Measurements from ENCODE around the gene TBX3. TPM values are rescaled to one million over a fixed set of nuclear protein-coding genes. Genes with fewer than 3 reads are reported as not detected.

Gene TBX3
- polyA plus RNA-seq, 1 donor: 71.7 TPM

- Histone ChIP-seq H3K4me3 (ENCODE audit: low read length) (peak overlapping the region; percentile 65), H3K27ac (ENCODE audit: low read length) (peak overlapping the region; percentile 84), H3K9me3 (ENCODE audit: control insufficient read depth, low read depth, low read length) (peaks cover 3% of the 10 kb centered on the region), H3K27me3 (ENCODE audit: control insufficient read depth, insufficient read depth, low read length) (peaks cover 46% of the 10 kb centered on the region), H3K36me3 (ENCODE audit: control insufficient read depth, insufficient read depth, low read length) (peaks cover 5% of the 10 kb centered on the region), H3K4me1 (ENCODE audit: control insufficient read depth, insufficient read depth, low read length) (peaks cover 7% of the 10 kb centered on the region)
- WGBS (ENCODE audit: insufficient coverage, low lambda C conversion rate): no CpG with 5 or more reads among the region's 24 CpGs
- no peak for DNase-seq
These were observed 897 bp upstream of the TBX3 start for GRCh38 chr12:114684870-114685273.

DNA sequence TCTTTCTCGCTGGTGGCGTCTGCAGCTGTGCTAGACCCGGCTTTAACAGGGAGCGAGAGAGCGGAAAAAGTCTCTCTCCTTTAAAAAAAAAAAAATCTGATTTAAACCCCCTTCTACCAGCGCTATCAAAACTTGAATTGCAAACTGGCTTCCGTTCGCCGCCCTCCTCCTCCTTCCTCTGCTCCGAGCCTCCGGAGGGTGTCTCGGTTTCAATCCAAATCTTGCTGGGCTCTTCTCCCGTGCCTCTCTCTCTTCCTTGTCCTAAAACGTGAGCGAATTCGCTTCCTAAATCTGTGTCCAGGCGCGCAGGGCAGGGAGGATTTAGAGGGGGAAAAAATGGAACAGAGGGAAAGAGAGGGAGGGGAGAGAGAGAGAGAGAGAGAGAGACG lies 272 bp downstream of the TBX3 start:
- H3K27me3 ChIP-seq (ENCODE audit: control insufficient read depth, insufficient read depth, low read length): peaks cover 35% of the 10 kb centered on the region
- peaks cover 16% of the 10 kb centered on the region for H3K36me3 ChIP-seq (ENCODE audit: control insufficient read depth, insufficient read depth, low read length)
- no peak for DNase-seq
- WGBS (ENCODE audit: insufficient coverage, low lambda C conversion rate): 0% methylated on average over 6 of the region's 19 CpGs
- H3K4me3 ChIP-seq (ENCODE audit: low read length): peak overlapping the region; percentile 65
- H3K9me3 ChIP-seq (ENCODE audit: control insufficient read depth, low read depth, low read length): peaks cover 3% of the 10 kb centered on the region
- H3K4me1 ChIP-seq (ENCODE audit: control insufficient read depth, insufficient read depth, low read length): peaks cover 7% of the 10 kb centered on the region
- H3K27ac ChIP-seq (ENCODE audit: low read length): peak overlapping the region; percentile 84

GRCh38 chr12:114682785-114683708 lies 928 bp downstream of the TBX3 start:
- Histone ChIP-seq H3K4me3 (ENCODE audit: low read length) (peak overlapping the region; percentile 65), H3K4me1 (ENCODE audit: control insufficient read depth, insufficient read depth, low read length) (peaks cover 7% of the 10 kb centered on the region), H3K36me3 (ENCODE audit: control insufficient read depth, insufficient read depth, low read length) (peaks cover 23% of the 10 kb centered on the region), H3K27me3 (ENCODE audit: control insufficient read depth, insufficient read depth, low read length) (peaks cover 29% of the 10 kb centered on the region), H3K9me3 (ENCODE audit: control insufficient read depth, low read depth, low read length) (peaks cover 3% of the 10 kb centered on the region), H3K27ac (ENCODE audit: low read length) (peak overlapping the region; percentile 84)
- 0% methylated on average over 3 of the region's 56 CpGs for WGBS (ENCODE audit: insufficient coverage, low lambda C conversion rate)
- peak in 1 of 2 donors; percentile 66 for DNase-seq

DNA sequence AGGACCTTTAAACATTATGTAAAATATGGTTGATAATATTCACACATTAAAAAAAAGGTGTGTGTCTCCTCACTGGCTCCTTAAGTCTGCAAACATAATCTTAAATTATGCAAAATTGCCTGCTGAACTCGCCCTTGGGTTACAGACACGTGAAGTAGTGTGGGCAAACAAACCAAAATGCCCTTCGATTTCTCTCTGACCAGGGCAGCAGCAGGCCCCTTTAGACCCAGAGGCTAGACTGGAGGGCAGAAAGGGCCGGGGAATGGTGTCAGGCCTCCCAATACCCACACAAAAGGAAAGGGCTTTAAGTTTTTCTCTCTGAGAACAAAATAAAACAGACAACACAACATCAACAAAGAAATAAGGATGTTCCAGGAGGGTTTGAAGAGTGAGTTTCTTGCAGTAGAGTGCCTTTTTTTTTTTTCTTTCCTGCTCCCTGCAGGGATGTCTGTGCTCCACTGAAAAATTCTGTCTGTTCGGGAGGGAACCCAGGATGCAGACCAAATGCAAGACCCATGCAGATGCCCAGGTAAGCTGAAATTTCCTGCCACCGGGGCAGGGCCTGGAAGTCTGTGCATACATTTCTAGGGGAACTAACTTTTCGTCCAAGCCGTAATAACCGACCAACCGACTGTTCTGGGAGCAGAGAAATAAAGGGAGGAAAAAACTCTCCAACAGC lies 1.7 kb downstream of the TBX3 start:
- peak in 1 of 2 donors; percentile 41 for DNase-seq
- H3K27ac ChIP-seq (ENCODE audit: low read length): peak overlapping the region; percentile 84
- H3K27me3 ChIP-seq (ENCODE audit: control insufficient read depth, insufficient read depth, low read length): peaks cover 21% of the 10 kb centered on the region
- peak overlapping the region; percentile 65 for H3K4me3 ChIP-seq (ENCODE audit: low read length)
- peaks cover 3% of the 10 kb centered on the region for H3K9me3 ChIP-seq (ENCODE audit: control insufficient read depth, low read depth, low read length)
- WGBS (ENCODE audit: insufficient coverage, low lambda C conversion rate): 0% methylated on average over 1 of the region's 10 CpGs
- H3K4me1 ChIP-seq (ENCODE audit: control insufficient read depth, insufficient read depth, low read length): peaks cover 7% of the 10 kb centered on the region
- H3K36me3 ChIP-seq (ENCODE audit: control insufficient read depth, insufficient read depth, low read length): peaks cover 30% of the 10 kb centered on the region

- 50% methylated on average over 2 of the region's 17 CpGs for WGBS (ENCODE audit: insufficient coverage, low lambda C conversion rate)
- H3K36me3 ChIP-seq (ENCODE audit: control insufficient read depth, insufficient read depth, low read length): peaks cover 39% of the 10 kb centered on the region
- peaks cover 12% of the 10 kb centered on the region for H3K27me3 ChIP-seq (ENCODE audit: control insufficient read depth, insufficient read depth, low read length)
- H3K4me3 ChIP-seq (ENCODE audit: low read length): peak overlapping the region; percentile 65
- H3K9me3 ChIP-seq (ENCODE audit: control insufficient read depth, low read depth, low read length): no peaks in the 10 kb centered on the region
- DNase-seq: peak in 1 of 2 donors; percentile 62
- peak overlapping the region; percentile 84 for H3K27ac ChIP-seq (ENCODE audit: low read length)
- H3K4me1 ChIP-seq (ENCODE audit: control insufficient read depth, insufficient read depth, low read length): peaks cover 7% of the 10 kb centered on the region
These were observed 2.7 kb downstream of the TBX3 start for GRCh38 chr12:114681116-114681871.

DNA sequence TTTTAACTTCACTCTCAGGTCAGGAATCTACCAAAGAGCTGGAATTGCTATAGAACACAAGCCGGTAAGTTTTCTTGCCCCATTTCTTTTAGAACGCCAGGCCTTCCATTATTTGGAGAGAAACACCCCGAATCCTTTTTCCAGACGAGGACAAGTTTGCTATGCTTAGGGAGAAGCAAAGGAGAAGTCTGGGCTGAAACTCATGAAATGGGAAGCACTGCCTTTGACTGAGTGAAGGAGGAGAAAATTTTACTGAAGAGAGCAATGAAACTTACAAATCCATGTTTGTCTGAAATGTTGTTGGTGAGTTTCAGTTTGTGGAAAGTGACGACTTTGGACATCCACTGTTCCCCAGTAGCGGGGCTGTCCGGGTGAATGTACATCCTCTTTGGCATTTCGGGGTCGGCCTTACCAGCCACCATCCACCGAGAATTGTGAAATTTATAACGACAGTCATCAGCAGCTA lies 3.3 kb downstream of the TBX3 start:
- Histone ChIP-seq H3K27me3 (ENCODE audit: control insufficient read depth, insufficient read depth, low read length) (peaks cover 5% of the 10 kb centered on the region), H3K36me3 (ENCODE audit: control insufficient read depth, insufficient read depth, low read length) (peaks cover 46% of the 10 kb centered on the region), H3K27ac (ENCODE audit: low read length) (peak overlapping the region; percentile 37), H3K4me1 (ENCODE audit: control insufficient read depth, insufficient read depth, low read length) (peaks cover 10% of the 10 kb centered on the region), H3K4me3 (ENCODE audit: low read length) (peak overlapping the region; percentile 65), H3K9me3 (ENCODE audit: control insufficient read depth, low read depth, low read length) (no peaks in the 10 kb centered on the region)
- peak in 1 of 2 donors; percentile 26 for DNase-seq
- 20% methylated on average over 1 of the region's 11 CpGs for WGBS (ENCODE audit: insufficient coverage, low lambda C conversion rate)

DNA sequence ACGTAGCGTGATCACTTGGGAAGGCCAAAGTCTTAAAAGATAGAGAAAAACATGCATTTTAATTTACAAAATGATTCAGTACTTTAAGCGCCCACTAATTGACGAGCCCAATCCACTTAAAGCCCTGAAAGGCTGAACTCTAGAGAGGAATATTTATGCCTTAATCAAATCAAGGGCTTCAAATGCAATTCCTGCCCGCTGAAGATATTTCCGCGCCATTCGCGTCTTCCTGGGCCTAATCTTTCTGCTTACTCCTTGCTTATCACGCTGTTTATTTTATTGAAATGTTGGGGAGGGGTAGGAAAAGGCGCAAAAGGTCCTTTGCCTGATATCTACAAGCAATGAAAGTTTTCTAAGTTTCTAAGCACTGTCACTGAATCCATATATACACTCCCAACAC lies 4.0 kb downstream of the TBX3 start:
- Histone ChIP-seq H3K27ac (ENCODE audit: low read length) (no peak overlapping the region), H3K27me3 (ENCODE audit: control insufficient read depth, insufficient read depth, low read length) (no peaks in the 10 kb centered on the region), H3K9me3 (ENCODE audit: control insufficient read depth, low read depth, low read length) (no peaks in the 10 kb centered on the region), H3K36me3 (ENCODE audit: control insufficient read depth, insufficient read depth, low read length) (peaks cover 53% of the 10 kb centered on the region), H3K4me1 (ENCODE audit: control insufficient read depth, insufficient read depth, low read length) (peaks cover 5% of the 10 kb centered on the region), H3K4me3 (ENCODE audit: low read length) (peak overlapping the region; percentile 65)
- 73% methylated on average over 5 of the region's 11 CpGs for WGBS (ENCODE audit: insufficient coverage, low lambda C conversion rate)
- no peak for DNase-seq

GRCh38 chr12:114679452-114679875 lies 4.5 kb downstream of the TBX3 start:
- Histone ChIP-seq H3K9me3 (ENCODE audit: control insufficient read depth, low read depth, low read length) (no peaks in the 10 kb centered on the region), H3K27me3 (ENCODE audit: control insufficient read depth, insufficient read depth, low read length) (no peaks in the 10 kb centered on the region), H3K4me1 (ENCODE audit: control insufficient read depth, insufficient read depth, low read length) (peaks cover 3% of the 10 kb centered on the region), H3K4me3 (ENCODE audit: low read length) (peak overlapping the region; percentile 65), H3K36me3 (ENCODE audit: control insufficient read depth, insufficient read depth, low read length) (peaks cover 58% of the 10 kb centered on the region), H3K27ac (ENCODE audit: low read length) (no peak overlapping the region)
- 85% methylated on average over 3 of the region's 10 CpGs for WGBS (ENCODE audit: insufficient coverage, low lambda C conversion rate)
- DNase-seq: no peak

DNA sequence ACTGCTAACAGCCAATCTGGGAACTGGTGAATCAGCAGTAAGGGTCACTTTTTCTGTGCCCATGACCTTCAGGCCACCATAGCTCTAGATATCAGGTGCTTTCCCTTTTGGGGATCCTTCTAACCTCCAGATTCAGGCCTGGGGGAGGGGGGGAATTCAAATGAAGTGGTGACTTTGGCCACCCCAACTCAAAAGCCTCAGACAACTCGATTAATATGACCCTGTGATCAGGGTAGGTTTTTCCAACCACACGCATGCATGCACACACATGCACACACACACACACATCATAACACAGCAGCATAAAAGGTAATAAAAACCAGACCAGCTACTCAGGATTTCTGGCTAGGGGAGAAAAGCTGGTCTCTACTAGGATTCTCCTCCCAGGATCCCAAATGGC lies 5.3 kb downstream of the TBX3 start:
- no peak for DNase-seq
- no peaks in the 10 kb centered on the region for H3K27me3 ChIP-seq (ENCODE audit: control insufficient read depth, insufficient read depth, low read length)
- peaks cover 3% of the 10 kb centered on the region for H3K4me1 ChIP-seq (ENCODE audit: control insufficient read depth, insufficient read depth, low read length)
- no peaks in the 10 kb centered on the region for H3K9me3 ChIP-seq (ENCODE audit: control insufficient read depth, low read depth, low read length)
- H3K27ac ChIP-seq (ENCODE audit: low read length): no peak overlapping the region
- WGBS (ENCODE audit: insufficient coverage, low lambda C conversion rate): no CpG with 5 or more reads among the region's 2 CpGs
- peak overlapping the region; percentile 5 for H3K4me3 ChIP-seq (ENCODE audit: low read length)
- peaks cover 64% of the 10 kb centered on the region for H3K36me3 ChIP-seq (ENCODE audit: control insufficient read depth, insufficient read depth, low read length)

- Histone ChIP-seq H3K4me1 (ENCODE audit: control insufficient read depth, insufficient read depth, low read length) (peaks cover 3% of the 10 kb centered on the region), H3K4me3 (ENCODE audit: low read length) (no peak overlapping the region), H3K27ac (ENCODE audit: low read length) (no peak overlapping the region), H3K36me3 (ENCODE audit: control insufficient read depth, insufficient read depth, low read length) (peaks cover 70% of the 10 kb centered on the region), H3K27me3 (ENCODE audit: control insufficient read depth, insufficient read depth, low read length) (no peaks in the 10 kb centered on the region), H3K9me3 (ENCODE audit: control insufficient read depth, low read depth, low read length) (no peaks in the 10 kb centered on the region)
- DNase-seq: no peak
- no CpG with 5 or more reads among the region's 2 CpGs for WGBS (ENCODE audit: insufficient coverage, low lambda C conversion rate)
These were observed 5.9 kb downstream of the TBX3 start for GRCh38 chr12:114678028-114678427.
